RWPE1 (cell line): ENCODE results near the gene RPL36A.

Experiments used
- CTCF ChIA-PET: fragments of 350-600 bp; sonication (Branson Sonifier 250); formaldehyde crosslinking; extraction: SDS; loops from one replicate; lab custom pipeline; 2021; lab: Yijun Ruan, JAX
- POLR2A ChIA-PET: fragments of 400-600 bp; formaldehyde crosslinking; extraction: SDS; loops from one replicate; lab custom pipeline; 2020; ENCODE audit warnings: antibody characterized with exemption; ENCODE audit not compliant: low non-redundant PET; lab: Yijun Ruan, JAX
- DNase-seq: peaks from one replicate; pipeline ENCODE4 v3.0.0; 2012; ENCODE audit warnings: low spot score
- H3K27ac ChIP-seq: fragments of 450-650 bp; 2 replicates; pipeline ENCODE4 v1.5.1; 2017
- TF ChIP-seq, protein P1 (sequence below): fragments of 450-650 bp; conservative IDR thresholded peaks from 2 replicates; pipeline ENCODE4 v1.5.1; 2017; ENCODE audit warnings: low read depth, mild to moderate bottlenecking

RPL36A gene

DNA sequence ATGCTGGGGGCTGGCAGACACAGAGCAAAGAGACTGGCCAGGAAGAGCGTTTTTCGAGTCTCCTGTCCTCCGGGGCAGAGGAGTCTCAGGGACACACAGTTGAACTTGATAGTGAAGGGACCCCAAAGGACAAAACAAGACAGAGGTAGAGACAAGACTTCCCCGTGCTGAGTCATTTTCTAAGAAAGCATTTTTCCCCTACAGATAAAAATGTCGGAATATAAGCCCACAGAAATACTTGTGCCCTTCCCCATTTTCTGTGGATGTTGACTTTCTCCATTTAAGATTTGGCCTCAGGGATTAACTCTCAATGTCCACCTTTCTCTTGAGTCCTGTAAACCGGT, 4.3 kb upstream of the RPL36A start:
- no peak overlapping the region for H3K27ac ChIP-seq
- TF ChIP-seq, protein P1, sequence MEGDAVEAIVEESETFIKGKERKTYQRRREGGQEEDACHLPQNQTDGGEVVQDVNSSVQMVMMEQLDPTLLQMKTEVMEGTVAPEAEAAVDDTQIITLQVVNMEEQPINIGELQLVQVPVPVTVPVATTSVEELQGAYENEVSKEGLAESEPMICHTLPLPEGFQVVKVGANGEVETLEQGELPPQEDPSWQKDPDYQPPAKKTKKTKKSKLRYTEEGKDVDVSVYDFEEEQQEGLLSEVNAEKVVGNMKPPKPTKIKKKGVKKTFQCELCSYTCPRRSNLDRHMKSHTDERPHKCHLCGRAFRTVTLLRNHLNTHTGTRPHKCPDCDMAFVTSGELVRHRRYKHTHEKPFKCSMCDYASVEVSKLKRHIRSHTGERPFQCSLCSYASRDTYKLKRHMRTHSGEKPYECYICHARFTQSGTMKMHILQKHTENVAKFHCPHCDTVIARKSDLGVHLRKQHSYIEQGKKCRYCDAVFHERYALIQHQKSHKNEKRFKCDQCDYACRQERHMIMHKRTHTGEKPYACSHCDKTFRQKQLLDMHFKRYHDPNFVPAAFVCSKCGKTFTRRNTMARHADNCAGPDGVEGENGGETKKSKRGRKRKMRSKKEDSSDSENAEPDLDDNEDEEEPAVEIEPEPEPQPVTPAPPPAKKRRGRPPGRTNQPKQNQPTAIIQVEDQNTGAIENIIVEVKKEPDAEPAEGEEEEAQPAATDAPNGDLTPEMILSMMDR = no peak
- ChIA-PET CTCF (no interaction called here), POLR2A (no interaction called here)
- no peak for DNase-seq

DNA sequence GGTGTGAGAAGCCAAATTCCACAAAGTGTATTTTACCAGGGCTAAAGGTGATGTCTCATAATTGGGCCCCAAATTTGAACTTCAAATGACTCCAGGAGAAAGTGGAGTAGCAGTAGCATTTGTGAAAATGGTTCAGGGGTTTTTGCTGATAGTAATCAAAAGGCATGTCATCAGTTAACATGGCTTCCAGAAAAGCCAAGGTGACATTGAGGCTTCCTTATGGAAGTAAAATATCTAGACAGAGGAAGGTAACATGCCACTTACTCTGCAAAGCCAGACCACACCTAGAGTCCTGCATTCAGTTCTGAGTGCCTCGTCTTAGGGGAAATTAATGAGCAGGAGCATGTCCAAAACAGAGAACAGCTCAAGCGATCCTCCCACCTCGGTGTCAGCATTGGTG, 2.2 kb upstream of the RPL36A start:
- no peak overlapping the region for H3K27ac ChIP-seq
- TF ChIP-seq, protein P1 = no peak
- ChIA-PET POLR2A (no interaction called here), CTCF (no interaction called here)
- no peak for DNase-seq

DNA sequence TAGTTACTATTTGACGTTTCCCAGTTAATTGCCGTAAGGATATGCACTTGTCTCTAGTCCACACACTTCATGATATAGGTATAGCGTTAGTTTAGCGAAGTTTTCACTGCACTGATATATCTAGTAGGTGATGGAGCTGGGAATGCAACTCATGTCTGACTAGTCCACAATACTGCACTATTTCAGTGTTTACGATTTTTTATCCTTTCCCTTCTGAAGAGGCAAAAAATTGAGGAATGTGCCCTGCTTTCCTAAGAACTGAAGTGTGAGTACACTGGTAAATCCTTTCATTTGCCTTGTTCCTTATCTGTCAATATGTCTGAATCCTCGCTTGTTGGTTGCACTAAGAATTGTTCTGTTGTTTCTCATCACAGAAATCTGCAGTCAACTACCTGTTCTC, 1.0 kb downstream of the RPL36A start:
- TF ChIP-seq, protein P1 = no peak
- ChIA-PET CTCF (no interaction called here), POLR2A (no interaction called here)
- DNase-seq = no peak
- no peak overlapping the region for H3K27ac ChIP-seq

DNA sequence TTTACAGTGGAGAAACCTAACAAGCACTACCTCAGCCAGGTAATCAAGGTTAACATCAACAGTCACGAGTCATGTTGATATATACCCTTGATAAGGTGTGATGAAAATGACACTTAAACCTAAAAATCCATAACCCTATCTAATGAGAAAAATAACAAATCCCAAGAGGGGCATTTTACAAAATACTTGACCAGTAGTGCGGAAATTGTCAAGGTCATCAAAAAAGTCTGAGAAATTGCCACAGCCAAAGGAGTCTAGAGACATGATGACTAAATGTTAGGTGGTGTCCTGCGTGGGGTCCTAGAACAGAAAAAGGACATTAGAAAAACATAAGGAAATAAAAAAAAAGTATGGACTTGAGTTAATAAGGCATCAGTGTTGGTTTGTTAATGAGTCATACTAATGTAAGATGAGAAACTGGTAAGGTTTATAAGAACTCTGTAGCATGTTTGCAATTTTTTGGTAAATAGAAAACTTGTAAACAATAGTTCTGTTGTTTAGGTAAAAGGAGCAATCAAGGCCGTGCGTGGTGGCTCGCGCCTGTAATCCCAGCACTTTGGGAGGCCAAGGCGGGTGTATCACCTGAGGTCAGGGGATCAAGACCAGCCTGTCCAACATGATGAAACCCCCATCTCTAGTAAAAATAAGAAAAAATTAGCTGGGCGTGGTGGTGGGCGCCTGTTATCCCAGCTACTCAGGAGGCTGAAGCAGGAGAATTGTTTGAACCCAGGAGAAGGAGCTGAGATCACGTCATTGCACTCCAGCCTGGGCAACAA, 2.9 kb downstream of the RPL36A start:
- POLR2A ChIA-PET = no interaction called here
- CTCF ChIA-PET = interaction anchor here (0.7 kb wide), 1 partner anchor 1442 kb away, joined by 5 read pairs; no protein-coding TSS in a partner anchor
- peak overlapping the region; percentile 36; the same call in 1 of the 2 replicates for H3K27ac ChIP-seq
- DNase-seq = no peak
- TF ChIP-seq, protein P1 = no peak

DNA sequence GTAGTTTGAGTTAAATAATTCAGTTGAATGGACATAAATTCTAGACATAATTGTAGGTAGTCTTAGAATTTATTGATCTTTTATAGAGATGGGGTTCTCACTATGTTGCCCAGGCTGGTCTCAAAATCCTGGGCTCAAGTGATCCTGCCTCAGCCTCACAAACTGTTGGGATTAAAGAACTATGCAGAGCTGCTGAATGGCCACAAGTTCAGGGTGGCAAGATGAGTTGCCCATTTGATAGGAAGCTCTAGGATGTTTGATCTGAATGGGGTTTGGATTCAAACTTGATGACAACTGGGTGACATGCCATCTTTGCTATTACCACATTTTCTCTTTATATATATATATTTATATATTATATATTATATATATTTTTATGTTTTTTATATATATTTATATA, 3.6 kb downstream of the RPL36A start:
- ChIA-PET POLR2A (no interaction called here), CTCF (interaction anchor here (0.7 kb wide), 1 partner anchor 1441 kb away, joined by 5 read pairs; no protein-coding TSS in a partner anchor)
- H3K27ac ChIP-seq = no peak overlapping the region
- DNase-seq = no peak
- TF ChIP-seq, protein P1 = no peak

DNA sequence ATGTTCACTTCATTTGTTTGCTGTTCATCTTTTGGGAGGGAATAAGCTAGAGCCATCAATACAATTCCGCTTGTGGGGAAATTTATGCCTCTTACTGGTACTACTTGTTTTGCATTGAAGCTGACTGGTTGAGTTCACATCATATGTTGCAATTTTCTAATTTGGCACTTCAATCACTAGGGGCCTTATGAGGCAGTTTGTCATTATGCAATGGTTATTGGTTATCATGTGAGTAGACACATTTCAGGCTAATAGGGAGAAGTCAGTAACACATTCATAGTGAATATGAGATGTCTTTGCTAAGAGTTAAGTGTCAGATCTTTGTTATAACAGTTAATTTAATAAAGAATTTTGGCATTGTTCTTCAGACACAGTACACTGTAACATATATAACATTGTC, 5.0 kb downstream of the RPL36A start:
- TF ChIP-seq, protein P1 = no peak
- CTCF ChIA-PET = interaction anchor here (0.7 kb wide), 1 partner anchor 140 kb away, joined by 9 read pairs; no protein-coding TSS in a partner anchor
- POLR2A ChIA-PET = no interaction called here
- DNase-seq = no peak
- no peak overlapping the region for H3K27ac ChIP-seq
